Astrocyte of the cerebellum (primary cell): ENCODE data around the gene F10.
A peak's percentile ranks its signal among the peaks of the same experiment; 100 is the strongest.

Experiments
- DNase-seq: peaks from one replicate; pipeline ENCODE4 v3.0.0-alpha.2; 2011; ENCODE audit warnings: low read depth
- H3K4me3 ChIP-seq: 2 replicates; pipeline ENCODE4 v1.5.1; 2011; ENCODE audit warnings: mild to moderate bottlenecking, low read depth, low read length, moderate library complexity
- in situ Hi-C: cut with HindIII; loops from 2 replicates; pipeline ENCODE4 v1.10.0; 2017; ENCODE audit warnings: low sequenced_read_pairs
- TF ChIP-seq, protein P1 (sequence below): IDR thresholded peaks from 2 replicates; pipeline ENCODE4 v1.5.1; 2012; ENCODE audit warnings: low read length, low read depth, moderate library complexity, mild to moderate bottlenecking; ENCODE audit errors: missing control alignments

Gene F10

DNA sequence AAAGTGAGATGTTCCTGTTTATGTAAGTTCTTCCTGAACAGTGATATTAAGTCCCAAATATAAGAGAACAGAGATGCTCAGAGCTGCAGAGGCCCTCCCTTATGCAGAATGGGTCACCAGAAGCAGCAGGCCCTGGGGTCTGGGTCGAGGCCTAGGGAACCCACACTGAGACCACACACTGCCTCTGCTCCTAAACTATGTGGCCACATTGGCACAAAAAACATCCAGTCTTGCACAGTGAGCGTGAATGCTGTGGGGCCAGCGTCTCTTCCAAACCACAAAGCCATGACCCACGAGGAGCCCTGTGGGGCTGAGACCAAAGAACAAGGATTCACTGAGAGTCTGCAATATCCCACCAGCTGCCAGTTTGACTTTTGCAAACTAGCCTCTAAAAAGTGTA lies 59.4 kb downstream of the F10 start:
- TF ChIP-seq, protein P1, sequence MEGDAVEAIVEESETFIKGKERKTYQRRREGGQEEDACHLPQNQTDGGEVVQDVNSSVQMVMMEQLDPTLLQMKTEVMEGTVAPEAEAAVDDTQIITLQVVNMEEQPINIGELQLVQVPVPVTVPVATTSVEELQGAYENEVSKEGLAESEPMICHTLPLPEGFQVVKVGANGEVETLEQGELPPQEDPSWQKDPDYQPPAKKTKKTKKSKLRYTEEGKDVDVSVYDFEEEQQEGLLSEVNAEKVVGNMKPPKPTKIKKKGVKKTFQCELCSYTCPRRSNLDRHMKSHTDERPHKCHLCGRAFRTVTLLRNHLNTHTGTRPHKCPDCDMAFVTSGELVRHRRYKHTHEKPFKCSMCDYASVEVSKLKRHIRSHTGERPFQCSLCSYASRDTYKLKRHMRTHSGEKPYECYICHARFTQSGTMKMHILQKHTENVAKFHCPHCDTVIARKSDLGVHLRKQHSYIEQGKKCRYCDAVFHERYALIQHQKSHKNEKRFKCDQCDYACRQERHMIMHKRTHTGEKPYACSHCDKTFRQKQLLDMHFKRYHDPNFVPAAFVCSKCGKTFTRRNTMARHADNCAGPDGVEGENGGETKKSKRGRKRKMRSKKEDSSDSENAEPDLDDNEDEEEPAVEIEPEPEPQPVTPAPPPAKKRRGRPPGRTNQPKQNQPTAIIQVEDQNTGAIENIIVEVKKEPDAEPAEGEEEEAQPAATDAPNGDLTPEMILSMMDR: no peak
- no peak overlapping the region for H3K4me3 ChIP-seq
- in situ Hi-C loops: no loop called here
- peak; percentile 89 for DNase-seq

- in situ Hi-C loops: no loop called here
- TF ChIP-seq, protein P1: no peak
- no peak overlapping the region for H3K4me3 ChIP-seq
- DNase-seq: no peak
Observed at GRCh38 chr13:113183450-113184129, 61.0 kb downstream of the F10 start.

DNA sequence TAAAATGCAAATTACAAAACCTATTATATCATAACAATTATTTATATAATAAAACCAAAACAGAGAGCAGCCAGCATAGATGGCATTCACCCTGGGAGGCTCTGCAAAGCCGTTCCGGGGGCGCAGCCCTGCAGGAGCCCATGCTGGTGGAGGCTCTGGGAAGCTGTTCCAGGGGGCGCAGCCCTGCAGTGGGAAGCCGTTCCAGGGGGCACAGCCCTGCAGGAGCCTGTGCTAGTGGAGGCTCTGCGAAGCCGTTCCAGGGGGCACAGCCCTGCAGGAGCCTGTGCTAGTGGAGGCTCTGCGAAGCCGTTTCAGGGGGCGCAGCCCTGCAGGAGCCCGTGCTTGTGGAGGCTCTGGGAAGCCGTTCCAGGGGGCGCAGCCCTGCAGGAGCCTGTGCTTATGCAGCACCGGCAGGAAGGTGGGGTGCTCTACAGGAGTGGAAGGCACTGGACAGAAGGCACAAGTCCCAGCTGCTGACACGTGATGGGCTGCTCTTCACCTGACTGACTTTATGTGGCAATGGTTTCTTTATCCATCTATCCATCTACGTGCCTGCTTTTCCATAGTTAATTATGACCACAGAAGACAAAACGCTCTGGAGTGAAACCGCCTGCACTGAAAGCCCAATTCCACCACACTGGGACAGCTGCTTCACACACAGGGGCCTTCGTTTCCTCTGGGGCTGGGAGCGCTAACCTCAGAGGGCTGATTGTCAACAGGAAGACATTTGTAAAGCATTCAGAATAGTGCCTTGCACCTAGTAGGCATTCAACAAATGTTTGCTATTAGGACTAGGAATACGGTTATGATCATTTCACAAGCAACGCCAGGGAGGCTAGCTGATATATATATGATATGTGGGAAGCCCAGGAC lies 62.2 kb downstream of the F10 start:
- TF ChIP-seq, protein P1: no peak
- DNase-seq: no peak
- in situ Hi-C loops: no loop called here
- no peak overlapping the region for H3K4me3 ChIP-seq

GRCh38 chr13:113186061-113186900 lies 63.7 kb downstream of the F10 start:
- TF ChIP-seq, protein P1: no peak
- in situ Hi-C loops: no loop called here
- H3K4me3 ChIP-seq: no peak overlapping the region
- DNase-seq: no peak

GRCh38 chr13:113187263-113187669 lies 64.7 kb downstream of the F10 start:
- TF ChIP-seq, protein P1: no peak
- no peak overlapping the region for H3K4me3 ChIP-seq
- in situ Hi-C loops: no loop called here
- DNase-seq: peak; percentile 93
